Stimulated activated CD4-positive, alpha-beta T cell treated with anti-CD3 and anti-CD28 coated beads, TNF-alpha, amount 100 ng/mL, for 4 hours (primary cell): ENCODE results near the gene ZFYVE9.
A peak's percentile ranks its signal among the peaks of the same experiment; 100 is the strongest.
"Not testable (repeated sequence)": the region's sequence is repeated elsewhere in the genome, so short reads cannot be mapped to it uniquely, and the experiment has no call there.

ENCODE experiments used
- DNase-seq, 3 experiments: peaks; one replicate each; pipeline ENCODE4 v3.0.0-alpha.2; 2020; ENCODE audit warnings: low read depth in 3 of 3

Gene ZFYVE9, protein sequence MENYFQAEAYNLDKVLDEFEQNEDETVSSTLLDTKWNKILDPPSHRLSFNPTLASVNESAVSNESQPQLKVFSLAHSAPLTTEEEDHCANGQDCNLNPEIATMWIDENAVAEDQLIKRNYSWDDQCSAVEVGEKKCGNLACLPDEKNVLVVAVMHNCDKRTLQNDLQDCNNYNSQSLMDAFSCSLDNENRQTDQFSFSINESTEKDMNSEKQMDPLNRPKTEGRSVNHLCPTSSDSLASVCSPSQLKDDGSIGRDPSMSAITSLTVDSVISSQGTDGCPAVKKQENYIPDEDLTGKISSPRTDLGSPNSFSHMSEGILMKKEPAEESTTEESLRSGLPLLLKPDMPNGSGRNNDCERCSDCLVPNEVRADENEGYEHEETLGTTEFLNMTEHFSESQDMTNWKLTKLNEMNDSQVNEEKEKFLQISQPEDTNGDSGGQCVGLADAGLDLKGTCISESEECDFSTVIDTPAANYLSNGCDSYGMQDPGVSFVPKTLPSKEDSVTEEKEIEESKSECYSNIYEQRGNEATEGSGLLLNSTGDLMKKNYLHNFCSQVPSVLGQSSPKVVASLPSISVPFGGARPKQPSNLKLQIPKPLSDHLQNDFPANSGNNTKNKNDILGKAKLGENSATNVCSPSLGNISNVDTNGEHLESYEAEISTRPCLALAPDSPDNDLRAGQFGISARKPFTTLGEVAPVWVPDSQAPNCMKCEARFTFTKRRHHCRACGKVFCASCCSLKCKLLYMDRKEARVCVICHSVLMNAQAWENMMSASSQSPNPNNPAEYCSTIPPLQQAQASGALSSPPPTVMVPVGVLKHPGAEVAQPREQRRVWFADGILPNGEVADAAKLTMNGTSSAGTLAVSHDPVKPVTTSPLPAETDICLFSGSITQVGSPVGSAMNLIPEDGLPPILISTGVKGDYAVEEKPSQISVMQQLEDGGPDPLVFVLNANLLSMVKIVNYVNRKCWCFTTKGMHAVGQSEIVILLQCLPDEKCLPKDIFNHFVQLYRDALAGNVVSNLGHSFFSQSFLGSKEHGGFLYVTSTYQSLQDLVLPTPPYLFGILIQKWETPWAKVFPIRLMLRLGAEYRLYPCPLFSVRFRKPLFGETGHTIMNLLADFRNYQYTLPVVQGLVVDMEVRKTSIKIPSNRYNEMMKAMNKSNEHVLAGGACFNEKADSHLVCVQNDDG (N-terminal part only)

DNA sequence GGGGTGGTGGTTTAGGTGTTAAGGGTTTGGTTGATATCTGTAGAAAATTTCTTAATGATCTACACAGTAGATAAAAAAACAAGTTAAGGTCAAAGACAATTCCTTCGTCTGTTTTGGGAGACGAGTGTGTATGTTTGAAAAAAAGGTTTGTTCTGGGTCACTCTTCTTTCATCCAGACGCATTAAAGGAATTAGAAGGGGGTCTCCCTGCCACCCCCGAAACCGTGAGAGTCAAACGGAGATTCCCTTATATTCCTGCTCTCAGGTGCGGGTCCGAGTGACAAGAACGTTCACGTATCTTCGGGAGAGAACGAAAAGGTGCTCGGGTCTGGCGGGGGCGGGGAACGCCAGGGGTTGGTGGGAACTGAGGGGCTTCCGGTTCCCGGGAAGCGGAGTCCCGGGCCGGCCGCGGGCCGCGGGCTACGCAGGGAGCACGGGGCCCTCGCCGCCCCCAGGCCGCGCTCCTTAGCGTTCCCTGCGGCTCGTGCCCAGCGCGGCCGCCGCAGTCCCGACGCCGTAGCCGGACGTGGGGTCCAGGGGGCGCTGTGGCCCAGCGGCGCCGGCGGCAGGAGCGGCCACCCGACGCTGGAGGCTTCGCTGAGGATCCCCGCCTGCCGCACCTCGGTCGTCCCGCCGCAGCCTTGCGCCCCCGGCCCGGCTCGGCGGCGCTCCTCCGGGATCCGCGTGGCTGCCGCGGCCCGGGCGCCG is at the start of gene ZFYVE9:
Gene ZFYVE9, plus strand, starts transcription at position 577 of the 707 bp plus-strand sequence. CDS start 91,118 bp downstream, outside the sequence.
- DNase-seq: peak; percentile 46 to 48 (median 46)

DNA sequence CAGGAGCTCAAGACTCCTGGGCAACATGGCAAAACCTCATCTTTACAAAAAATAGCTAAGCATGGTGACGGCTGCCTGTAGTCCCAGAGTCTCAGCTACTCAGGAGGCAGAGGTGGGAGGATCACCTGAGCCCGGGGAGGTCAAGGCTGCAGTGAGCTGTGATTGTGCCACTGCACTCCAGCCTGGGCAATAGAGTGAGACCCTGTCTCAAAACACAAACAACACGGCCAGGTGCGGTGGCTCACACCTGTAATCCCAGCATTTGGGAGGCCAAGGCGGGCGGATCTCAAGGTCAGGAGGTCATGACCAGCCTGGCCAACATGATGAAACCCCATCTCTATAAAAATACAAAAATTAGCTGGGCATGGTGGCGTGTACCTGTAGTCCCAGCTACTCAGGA is 47.6 kb upstream of the ZFYVE9 start:
- DNase-seq: not testable (repeated sequence)

DNA sequence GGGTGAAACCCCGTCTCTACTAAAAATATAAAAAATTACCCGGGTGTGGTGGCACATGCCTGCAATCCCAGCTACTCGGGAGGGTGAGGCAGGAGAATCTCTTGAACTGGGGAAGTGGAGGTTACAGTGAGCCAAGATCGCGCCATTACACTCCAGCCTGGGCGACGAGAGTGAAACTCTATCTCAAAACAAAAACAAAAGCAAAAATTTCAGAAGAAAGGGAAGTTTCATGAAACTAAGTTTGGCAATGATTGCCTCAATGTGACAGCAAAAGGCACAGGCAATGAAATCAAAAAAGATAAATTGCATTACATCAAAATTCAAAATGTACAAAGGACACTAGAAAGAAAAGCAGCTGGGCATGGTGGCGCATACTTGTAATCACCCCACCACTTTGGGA is 45.7 kb upstream of the ZFYVE9 start:
- no peak for DNase-seq

DNA sequence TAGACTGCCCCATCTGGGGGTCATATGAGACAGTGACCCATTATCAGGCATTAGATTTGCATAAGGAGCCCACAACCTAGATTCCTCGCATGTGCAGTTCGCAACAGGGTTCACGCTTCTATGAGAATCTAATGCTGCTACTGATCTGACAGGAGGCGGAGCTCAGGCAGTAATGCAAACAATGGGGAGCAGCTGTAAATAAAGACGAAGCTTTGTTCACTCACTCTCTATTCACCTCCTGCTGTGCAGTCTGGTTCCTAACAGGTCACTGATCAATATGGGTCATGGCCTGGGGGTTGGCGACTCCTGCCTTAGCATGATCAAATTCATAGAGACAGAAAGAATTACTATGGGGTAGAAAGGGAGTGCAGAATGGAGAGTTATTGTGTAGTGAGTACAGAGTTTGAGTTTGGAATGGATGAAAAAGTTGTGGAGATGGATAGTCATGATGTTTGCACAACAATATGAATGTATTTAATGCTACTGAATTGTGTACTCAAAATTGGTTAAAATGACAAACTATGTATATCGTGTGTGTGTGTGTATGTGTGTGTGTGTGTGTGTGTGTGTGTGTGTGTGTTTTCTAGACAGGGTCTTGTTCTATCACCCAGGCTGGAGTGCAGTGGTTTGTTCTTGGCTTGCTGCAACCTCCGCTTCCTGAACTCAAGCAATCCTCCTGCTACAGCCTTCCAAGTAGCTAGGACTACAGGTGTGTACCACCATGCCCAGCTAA is 43.6 kb upstream of the ZFYVE9 start:
- DNase-seq: no peak

DNA sequence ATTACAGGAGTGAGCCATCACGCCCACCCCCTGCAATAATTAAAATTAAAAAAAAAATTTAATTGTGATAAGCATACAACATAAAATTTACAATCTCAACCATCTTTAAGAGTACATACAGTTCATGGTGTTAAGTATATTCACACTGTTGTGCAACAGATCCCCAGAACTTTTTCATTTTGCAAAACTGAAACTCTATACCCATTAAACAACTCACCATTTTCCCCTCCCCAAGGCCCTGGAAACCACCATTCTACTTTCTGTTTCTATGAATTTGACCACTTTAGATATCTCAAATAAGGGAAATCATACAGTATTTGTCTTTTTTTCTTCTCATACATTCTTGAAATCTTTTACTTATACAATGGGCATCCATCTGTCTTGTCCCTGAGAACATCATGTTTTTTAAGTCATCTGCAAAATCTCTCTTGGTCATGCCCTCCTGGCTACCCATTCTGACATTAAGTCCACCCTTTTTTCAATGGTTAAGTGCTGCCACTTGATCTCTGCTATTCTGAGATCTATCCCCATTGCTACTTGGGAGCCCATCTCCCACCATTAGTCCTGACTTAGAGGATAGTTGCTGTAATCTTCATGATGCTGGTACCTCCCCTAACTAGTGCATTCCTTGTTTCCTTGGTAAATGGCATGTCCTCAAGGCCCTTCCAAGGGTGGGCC is 39.4 kb upstream of the ZFYVE9 start:
- no peak for DNase-seq

DNA sequence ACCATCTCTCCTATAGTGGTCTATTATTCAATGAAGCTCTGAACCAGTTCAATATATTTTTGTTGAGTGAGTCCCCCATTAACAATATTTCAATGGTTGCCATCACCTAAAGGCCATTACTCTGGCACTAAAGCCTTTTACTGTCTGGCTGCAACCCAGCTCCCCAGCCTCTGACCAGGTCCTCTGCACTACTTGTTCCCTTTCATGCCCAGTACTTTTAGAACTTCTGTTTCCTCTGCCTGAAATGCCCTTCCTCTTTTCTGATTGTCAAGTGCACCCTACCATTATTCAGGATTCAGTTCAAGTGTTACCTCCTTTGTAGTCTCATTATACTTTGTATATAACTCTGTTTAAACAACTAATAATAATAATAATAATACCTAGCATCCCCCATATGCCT is 30.4 kb upstream of the ZFYVE9 start:
- DNase-seq: no peak

DNA sequence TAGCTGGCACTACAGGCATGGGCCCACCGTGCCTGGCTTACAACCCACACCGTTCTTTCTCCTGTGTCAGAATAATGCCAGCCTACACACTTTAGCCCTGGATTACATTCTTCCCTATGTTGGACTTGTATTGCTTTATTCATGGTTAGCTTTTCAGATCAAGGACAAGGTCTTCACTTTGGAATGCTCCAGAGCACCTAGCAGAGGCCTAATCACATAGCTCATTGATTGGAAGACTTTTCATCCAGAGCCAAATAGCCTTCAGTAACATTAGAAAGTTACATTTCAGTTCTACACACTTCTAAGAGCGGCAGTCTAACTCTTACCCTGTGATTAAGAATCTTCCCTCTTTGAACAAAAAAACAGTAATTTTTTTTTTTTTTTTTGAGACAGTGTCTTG is 29.4 kb upstream of the ZFYVE9 start:
- no peak for DNase-seq

DNA sequence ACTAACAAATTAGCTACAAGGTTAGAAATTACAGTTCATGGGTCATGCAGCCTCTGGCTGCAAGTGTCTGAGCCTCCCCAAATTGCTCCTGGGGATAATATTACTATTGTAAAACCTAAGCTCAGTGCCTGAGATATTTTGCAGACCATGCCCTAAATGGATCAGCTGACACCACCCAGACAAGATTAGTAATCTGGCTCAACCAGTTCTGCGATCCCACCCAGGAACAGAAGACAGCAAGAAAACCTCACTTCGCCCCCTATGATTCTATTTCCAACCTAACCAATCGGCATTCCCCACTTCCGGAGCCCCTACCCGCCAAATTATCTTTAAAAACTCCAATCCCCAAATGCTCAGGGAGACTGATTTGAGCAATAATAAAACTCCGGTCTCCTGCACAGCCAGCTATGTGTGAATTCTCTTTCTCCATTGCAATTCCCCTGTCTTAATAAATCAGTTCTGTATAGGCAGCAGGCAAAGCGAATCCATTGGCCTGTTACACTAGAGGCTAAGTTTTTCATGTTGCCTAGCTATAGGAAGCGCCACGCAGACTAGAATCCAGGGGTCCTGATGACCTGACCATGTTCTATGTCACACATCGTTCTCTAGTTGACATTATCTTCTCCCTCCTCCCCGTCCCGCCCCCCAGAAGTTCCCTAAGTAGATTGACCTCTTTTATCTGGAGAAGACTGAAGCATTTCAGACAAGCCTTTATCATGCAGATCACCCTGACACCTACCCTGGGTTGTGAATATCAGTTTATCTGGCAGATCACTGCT is 22.4 kb upstream of the ZFYVE9 start:
- DNase-seq: no peak

DNA sequence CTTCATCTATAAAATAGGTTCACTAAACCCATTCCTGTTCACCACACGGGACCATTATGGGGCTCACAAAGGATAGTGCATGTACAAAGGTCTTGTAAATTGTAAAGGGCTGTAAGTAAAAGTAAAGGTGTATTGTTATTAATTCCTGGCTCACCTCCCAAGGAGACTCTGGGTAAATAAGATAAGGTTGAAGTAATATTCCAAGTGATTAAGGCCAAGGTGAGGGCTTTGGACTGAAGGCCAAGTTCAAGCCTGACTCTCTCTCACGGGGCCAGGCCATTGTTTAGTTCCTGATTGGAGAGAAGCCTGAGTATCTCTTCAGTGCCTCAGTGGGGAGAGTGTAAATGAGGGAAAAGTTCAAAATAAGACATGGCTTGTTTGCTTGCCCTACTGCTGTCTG is 19.5 kb upstream of the ZFYVE9 start:
- no peak for DNase-seq

DNA sequence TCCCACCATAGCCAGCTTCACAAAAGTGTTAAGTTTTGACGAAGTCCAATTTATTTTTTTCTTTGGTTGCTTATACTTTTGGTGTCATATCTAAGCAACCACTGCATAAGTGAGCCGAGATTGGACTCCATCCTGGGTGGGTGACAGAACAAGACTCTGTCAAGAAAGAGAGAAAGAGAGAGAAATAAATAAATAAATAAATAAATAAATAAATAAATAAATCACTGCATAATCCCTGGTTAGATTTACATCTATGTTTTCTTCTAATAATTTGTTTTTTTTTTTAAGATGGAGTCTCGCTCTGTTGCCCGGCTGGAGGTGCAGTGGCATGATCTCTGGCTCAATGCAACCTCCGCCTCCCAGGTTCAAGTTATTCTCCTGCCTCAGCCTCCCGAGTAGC is 18.3 kb upstream of the ZFYVE9 start:
- no peak for DNase-seq

DNA sequence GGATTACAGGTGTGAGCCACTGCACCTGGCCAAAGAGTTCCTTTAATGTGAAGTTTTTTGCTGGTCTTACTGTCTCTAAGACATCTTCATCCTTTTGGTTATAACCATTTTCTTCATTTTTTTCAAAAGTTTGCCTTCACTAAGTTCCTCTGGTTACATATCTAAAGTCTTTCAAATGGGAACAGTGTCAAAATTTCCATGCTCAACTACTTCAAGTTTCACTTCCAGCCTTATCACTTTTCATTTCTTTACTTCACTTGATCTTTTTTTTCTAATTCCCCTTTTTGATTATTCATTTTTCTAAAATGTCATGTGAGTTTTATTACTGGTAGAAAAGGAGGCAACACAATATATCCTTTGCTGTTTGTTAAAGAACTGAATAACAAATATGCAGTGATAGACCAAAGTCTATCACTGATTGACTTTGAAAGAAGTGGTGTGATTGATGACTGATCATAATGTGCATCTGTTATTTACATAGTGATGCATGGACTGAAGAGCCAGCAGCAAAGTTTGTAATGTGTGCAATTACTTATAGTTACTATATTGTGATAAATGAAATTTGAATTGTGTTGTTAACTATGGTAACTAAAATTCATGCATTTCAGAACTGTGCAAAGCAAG is 16.0 kb upstream of the ZFYVE9 start:
- no peak for DNase-seq

DNA sequence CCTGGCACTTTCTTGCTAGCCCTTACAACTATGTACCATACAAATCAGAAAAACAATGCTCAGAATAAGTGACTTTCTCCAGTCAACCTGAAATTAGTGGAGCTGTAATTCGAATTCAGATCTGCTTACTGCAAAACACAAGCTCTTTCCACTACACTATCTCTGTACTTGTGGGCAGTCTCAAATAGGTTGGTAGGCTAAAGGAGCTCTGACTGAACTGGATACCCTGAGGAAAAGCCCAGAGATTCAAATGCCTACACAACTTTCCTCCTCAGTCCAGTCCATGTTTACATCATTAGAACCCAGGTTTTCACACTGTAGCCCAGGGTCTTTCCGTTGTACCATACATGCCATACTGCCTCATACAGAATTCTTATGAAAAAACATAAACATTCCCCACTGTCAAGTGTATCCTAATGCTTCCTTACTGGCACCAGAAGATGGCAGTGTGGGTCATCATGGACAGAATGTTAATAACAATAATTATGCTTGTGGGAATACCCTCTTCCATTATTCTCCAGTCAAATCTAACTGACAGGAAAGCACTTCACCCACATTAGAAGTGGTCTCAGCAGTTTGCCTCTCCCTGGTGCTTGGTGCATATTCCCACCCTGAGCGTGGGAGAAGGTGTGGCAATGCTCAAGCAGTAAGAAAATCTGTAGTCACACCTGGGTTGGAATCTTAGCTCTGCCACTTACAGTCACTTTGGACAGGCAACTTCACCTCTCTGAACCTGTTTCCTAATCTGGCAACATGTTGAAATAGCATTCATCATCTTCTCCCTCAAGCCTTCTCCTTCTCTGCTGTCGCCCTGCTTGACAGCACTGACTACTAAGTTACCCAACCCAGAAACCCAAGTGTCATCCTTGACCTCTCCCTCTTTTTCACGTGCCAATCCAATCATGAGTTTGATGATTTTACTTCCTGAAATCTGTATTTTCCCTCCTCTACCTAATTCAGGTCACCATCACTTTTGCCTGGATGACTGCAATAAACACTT is 14.4 kb upstream of the ZFYVE9 start:
- no peak for DNase-seq

DNA sequence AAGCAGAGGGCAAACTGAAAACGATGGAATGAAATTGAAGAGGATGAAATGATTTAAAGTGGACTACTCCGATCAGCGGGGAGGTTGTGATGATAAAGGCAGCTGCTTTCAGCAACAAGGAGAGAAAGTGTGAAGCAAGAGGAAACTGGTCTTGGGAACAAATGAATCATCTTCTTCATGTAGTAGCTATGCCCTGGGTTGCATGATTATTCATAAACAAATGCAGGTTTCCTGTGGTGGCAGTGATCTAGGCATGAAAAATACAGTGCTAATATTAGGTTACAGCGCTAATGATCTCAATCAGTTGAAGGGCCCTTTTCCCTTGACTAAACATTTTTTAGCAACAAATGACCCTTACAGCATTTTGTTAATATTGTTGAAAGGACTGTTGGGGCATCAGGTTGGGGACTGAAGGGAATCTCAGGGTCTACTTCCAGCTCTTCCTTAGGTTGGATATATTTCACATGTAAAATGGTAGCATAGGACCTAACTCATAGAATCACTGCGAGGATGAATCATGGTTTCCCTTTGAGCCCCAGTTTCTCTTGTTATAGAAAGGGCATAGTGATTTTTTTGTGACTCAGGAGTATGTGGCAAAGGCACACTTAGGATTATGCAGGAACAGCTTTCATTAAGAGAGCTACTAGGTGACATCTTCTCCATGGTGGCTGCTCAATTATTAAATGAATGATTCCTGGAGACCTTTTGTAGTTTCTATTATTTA is 1.9 kb upstream of the ZFYVE9 start:
- DNase-seq: peak in 1 of 3 experiments; percentile 18

DNA sequence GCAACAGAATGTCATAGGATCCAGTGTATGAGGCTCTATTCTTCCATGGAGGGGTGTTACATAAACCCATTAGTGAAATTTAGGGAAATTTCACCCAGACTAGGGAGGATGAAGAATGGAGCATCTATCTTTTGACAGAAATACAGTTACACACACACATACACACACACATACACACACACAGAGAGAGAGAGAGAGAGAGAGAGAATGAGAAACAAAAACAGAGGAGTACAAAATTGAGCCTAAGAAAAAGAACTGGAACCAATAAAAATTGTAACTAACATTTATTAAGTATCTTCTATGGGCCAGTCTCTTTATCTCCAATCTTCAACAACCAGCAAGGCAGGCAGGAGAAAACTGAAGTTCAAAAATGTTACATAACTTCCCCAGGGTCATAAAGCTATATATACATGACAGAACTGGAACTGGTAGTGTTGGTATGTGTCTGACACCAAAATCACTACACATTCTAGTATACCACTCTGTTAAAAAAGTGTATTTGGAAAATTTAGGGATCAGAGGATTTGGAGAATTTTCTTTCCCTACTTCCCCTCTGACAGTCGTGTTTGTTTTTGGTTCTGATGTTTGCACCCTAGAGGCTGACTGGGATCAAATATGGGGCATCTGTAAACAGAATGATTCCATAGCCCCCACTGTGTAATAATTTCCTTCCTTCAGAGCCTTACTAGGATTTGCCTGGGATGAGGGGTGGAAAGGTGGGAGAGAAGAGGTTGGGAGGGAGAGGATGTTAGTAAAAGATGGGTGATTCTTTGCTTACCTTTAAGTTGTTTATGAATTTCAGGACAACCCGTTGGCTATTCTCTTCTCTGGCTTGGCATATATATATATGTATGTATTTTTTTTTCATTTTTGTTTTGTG is 1.0 kb upstream of the ZFYVE9 start:
- no peak for DNase-seq

DNA sequence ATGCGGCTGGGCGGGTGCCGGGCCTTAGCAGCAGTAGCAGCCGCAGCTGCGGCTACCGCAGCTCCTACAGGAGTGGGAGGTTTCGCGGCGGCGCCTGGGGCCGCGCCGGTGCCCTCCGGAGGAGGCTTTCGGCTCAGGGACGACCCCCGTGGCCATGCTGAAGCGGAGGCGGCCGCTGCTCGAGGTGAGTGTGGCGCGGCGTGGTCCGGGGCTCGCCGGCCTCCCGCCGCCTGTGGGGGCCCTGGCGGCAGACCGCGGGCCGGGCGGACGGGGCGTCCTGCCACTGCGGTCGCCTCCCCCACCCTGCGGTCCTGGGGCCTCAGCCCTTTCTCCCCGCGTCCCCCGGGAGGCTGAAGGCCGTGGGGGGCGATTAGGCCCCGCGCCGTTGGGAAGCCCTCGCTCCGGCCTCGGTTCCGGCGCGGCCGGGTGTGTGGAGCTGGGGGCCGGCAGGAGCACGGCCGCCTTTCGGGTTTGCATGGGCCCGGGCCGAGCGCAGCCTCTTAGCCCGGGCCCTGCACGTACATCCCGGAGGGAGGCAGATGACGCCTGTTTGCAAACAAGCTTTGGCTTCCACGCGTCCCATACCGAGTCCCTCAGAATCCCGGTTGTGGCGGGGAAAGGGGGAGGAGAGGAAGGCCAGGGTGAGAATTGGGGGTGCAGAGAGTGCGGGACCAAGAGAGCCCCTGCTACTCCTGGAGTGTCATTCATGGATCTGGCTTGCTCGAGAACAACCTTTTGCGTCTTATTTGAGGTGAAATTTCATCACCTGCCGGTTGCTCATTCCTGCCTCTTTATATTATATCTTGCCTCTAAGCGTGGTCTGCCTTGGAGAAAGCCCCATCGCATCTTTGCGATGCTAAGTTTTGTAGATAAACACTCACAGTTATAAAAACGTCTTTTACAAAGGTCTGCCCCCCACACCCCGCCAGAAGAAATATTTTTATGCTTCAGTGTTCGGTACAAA is 613 bp downstream of the ZFYVE9 start:
- peak in 1 of 3 experiments; percentile 23 for DNase-seq
